Keratinocyte (primary cell): ENCODE measurements around the gene HELB.

Experiments
- CTCF ChIP-seq, 3 experiments: IDR thresholded peaks in 1 of 3; conservative IDR thresholded peaks in 1 of 3; optimal IDR thresholded peaks in 1 of 3; 2 replicates in 2 of 3; 3 replicates in 1 of 3; pipeline versions ENCODE3 to v1.5.1; 2011; ENCODE audit warnings: low read length in 3 of 3, mild to moderate bottlenecking in 3 of 3, moderate library complexity in 2 of 3, control low read depth in 1 of 3, inconsistent platforms in 1 of 3; ENCODE audit not compliant: insufficient read depth in 2 of 3; ENCODE audit errors: extremely low read depth in 1 of 3
- EZH2 ChIP-seq: IDR thresholded peaks from one replicate; pipeline ENCODE4 v1.6.1; 2012; ENCODE audit warnings: inconsistent platforms, mild to moderate bottlenecking, low read length, moderate library complexity

DNA sequence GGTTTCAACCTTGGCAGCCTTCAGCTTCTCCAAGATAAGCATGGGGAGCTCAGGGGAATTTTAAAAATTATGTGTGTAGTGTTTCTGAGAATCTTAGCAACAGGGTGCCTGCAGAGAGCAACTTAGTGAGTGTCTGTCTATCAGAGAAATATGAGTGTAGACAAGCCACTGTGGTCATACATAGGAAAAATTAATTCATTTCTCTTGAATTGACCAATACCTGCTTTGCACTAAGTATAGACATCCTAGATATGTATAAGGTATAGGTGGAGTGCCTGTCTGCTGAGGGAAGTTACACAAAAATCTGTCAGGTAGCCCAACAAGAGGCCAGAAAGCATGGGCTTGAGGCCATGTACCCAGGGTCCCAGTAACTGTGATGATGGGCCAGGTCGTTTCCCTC is 20.7 kb downstream of the HELB start:
- no peak for TF ChIP-seq CTCF (optimal IDR thresholded peaks at IDR 0.05 in 1 of 3, IDR thresholded peaks at IDR 0.05 in 1 of 3, conservative IDR thresholded peaks at IDR 0.05 in 1 of 3; ENCODE audit: extremely low read depth in 1 of 3, insufficient read depth in 2 of 3, low read length in 3 of 3)
- TF ChIP-seq EZH2, result no peak
